ENCODE measurements around the gene SLC33A1. TPM values are rescaled to one million over a fixed set of nuclear protein-coding genes. Genes with fewer than 3 reads are reported as not detected.

The SLC33A1 gene
- total and polyA plus RNA-seq, 2 of the 13 experiments (the other 11 are each of a cell fraction or from before 2014, with no cell fraction given), result 20.0 to 32.1 TPM

- TF ChIP-seq ZNF280D (CRISPR knock-in tag; IDR thresholded peaks at IDR 0.05) (no peak), ZBTB26 (CRISPR knock-in tag; IDR thresholded peaks at IDR 0.05; ENCODE audit: borderline replicate concordance) (no peak), ZNF580 (CRISPR knock-in tag; IDR thresholded peaks at IDR 0.05; ENCODE audit: borderline replicate concordance, low read depth) (no peak), ZNF614 (CRISPR knock-in tag; IDR thresholded peaks at IDR 0.05; ENCODE audit: borderline replicate concordance) (no peak), SAP130 (CRISPR knock-in tag; IDR thresholded peaks at IDR 0.05; ENCODE audit: low read depth) (no peak; the same call in none of the 2 replicates), NKX3-1 (CRISPR knock-in tag; IDR thresholded peaks at IDR 0.05) (no peak), CEBPB (IDR thresholded peaks at IDR 0.05; ENCODE audit: borderline replicate concordance, low read depth, low read length) (no peak), ZNF556 (CRISPR knock-in tag; IDR thresholded peaks at IDR 0.05; ENCODE audit: borderline replicate concordance) (no peak), ZNF720 (CRISPR knock-in tag; IDR thresholded peaks at IDR 0.05) (no peak), NONO (IDR thresholded peaks at IDR 0.05) (no peak), NONO (CRISPR knock-in tag; conservative IDR thresholded peaks at IDR 0.05) (0 out of 2 replicates have a peak, but pooled peaks have one; percentile 43), HNRNPK (IDR thresholded peaks at IDR 0.05; ENCODE audit: low read depth, low read length, poor library complexity, severe bottlenecking) (peak; percentile 74), ZNF281 (CRISPR knock-in tag; IDR thresholded peaks at IDR 0.05; ENCODE audit: borderline replicate concordance) (peak; percentile 59; the same call in 1 of the 2 replicates), NBN (conservative IDR thresholded peaks at IDR 0.05) (no peak), TP53 (CRISPR knock-in tag; conservative IDR thresholded peaks at IDR 0.05) (no peak), MTA1 (CRISPR knock-in tag; IDR thresholded peaks at IDR 0.05; ENCODE audit: borderline replicate concordance) (peak; percentile 36; the same call in 1 of the 2 replicates), SAFB2 (CRISPR knock-in tag; IDR thresholded peaks at IDR 0.05; ENCODE audit: borderline replicate concordance, low read depth) (no peak; the same call in 1 of the 2 replicates)
- TF ChIP-seq, protein P1, sequence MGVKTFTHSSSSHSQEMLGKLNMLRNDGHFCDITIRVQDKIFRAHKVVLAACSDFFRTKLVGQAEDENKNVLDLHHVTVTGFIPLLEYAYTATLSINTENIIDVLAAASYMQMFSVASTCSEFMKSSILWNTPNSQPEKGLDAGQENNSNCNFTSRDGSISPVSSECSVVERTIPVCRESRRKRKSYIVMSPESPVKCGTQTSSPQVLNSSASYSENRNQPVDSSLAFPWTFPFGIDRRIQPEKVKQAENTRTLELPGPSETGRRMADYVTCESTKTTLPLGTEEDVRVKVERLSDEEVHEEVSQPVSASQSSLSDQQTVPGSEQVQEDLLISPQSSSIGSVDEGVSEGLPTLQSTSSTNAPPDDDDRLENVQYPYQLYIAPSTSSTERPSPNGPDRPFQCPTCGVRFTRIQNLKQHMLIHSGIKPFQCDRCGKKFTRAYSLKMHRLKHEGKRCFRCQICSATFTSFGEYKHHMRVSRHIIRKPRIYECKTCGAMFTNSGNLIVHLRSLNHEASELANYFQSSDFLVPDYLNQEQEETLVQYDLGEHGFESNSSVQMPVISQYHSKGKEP (CRISPR knock-in tag; IDR thresholded peaks at IDR 0.05), result no peak
- TF ChIP-seq, protein P2, sequence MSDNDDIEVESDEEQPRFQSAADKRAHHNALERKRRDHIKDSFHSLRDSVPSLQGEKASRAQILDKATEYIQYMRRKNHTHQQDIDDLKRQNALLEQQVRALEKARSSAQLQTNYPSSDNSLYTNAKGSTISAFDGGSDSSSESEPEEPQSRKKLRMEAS (IDR thresholded peaks at IDR 0.05), result peak; percentile 44; the same call in 1 of the 2 replicates
Observed at GRCh38 chr3:155870945-155871745, 16.9 kb upstream of the SLC33A1 start (continued).
